T47D (cell line): Measurements from ENCODE around the gene MYBL2.
"Not testable (repeated sequence)": the region's sequence is repeated elsewhere in the genome, so short reads cannot be mapped to it uniquely, and the experiment has no call there.

ENCODE experiments used
- DNase-seq, 2 experiments: peaks; one replicate each; pipeline versions ENCODE4 v3.0.0 to v3.0.0-alpha.2; 2011 to 2012; ENCODE audit warnings: low read depth in 1 of 2, low spot score in 1 of 2
- JUND ChIP-seq: IDR thresholded peaks from 2 replicates; pipeline ENCODE4 v1.6.1; 2012; ENCODE audit warnings: low read depth
- in situ Hi-C: cut with HindIII; loops from 2 replicates; pipeline ENCODE4 v1.10.0; 2016; ENCODE audit warnings: low sequenced_read_pairs, low pct_unique_long_range_greater_than_20kb

MYBL2 gene

DNA sequence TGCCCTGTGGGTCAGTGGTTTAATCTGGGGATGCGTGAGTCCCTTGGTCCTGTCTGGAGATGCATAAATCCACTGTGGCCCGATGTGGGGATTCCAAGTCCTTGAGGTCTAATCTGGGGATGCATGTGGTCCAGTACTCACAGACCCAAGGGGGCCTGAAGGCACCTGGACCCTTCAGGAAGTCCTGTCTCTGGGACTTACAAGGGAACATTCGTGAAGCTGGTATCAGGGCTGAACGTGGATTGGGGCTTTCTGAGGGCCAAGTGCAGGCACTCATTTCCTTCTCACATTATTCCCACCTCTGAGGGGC, 85.1 kb downstream of the MYBL2 start:
- in situ Hi-C loops, result no loop called here
- no peak for DNase-seq
- TF ChIP-seq JUND, result no peak

DNA sequence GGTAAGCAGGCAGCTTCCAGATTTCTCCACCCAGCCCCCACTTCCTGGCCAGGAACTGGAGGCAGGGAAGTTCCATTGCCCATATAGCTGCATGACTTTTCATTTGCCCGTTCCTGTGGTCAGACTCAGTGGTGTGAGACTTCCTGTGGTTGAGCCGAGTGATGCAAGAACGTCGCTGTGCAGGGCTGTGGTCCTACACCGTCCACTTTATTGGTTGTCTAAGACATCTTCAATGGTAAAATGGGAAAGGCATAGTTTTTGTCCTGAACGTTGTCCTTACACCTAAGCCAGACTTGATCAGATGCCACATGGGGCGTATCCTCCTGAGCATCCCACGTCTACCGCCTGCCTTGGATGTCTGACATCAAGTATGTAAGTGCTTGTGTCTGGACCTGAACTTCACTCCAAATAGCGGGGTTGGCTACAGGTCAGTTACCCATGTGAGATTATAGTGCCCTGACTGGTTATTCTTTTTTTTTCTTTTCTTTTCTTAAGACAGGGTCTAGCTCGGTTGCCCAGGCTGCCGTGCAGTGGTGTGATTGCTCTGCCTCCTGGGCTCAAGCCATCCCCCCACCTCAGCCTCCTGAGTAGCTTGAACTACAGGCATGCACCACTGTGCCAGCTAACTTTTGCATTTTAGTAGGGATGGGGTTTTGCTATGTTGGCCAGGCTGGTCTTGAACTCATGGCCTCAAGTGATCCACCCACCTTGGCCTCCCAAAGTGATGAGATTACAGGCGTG, 85.8 kb downstream of the MYBL2 start:
- TF ChIP-seq JUND, result no peak
- no peak for DNase-seq
- in situ Hi-C loops, result no loop called here

DNA sequence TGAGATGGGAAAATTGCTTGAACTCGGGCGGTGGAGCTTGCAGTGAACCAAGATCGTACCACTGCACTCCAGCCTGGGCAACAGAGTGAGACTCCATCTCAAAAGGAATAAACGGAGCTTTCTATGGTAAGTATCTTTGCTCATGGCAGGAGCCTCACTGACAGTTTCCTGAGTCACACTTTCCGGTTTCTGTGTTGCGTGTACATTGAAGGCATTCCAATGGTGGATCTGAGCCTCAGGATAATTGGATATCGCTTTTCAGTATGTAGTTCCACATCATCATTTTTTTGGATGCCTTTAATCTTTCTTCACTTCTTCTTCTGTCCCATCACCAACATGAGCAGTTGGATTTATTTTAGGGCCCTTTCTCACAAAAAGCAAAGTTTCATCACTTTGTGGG, 88.5 kb downstream of the MYBL2 start:
- DNase-seq, result no peak
- no peak for TF ChIP-seq JUND
- in situ Hi-C loops, result no loop called here

DNA sequence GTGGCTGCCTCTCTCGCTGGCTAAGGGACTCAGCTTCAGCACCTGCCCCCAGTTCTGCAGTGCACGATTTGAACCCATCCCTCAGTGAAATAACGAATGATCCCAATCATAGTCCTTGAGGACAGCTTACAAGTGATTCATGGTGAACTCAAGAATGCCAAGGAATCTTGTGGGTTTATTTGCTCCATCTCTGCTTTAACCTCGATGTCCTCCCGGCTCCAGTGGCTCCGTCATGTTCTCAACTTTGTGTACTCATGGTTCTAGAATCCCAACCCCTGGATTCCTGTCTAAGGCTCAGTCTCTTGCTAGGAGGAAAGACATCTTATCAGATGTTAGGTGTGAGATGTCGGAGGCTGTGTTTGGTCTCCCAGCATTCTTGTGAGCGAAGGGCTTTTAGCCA, 88.9 kb downstream of the MYBL2 start:
- DNase-seq, result no peak
- in situ Hi-C loops, result no loop called here
- no peak for TF ChIP-seq JUND

DNA sequence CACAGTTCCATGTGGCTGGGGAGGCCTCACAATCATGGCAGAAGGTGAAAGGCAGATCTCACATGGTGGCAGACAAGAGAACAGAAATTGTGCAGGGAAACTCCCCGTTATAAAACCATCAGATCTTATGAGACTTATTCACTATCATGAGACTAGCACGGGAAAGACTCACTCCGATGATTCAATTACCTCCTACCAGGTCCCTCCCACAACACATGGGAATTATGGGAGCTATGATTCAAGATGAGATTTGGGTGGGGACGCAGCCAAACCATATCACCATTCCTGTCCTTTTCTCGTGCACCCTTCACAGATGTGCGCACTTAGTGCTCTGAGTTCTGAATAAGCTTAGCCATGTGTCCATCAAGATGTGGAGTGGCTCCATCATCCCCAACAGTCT, 91.0 kb downstream of the MYBL2 start:
- DNase-seq, in situ Hi-C loops: not testable (repeated sequence)

DNA sequence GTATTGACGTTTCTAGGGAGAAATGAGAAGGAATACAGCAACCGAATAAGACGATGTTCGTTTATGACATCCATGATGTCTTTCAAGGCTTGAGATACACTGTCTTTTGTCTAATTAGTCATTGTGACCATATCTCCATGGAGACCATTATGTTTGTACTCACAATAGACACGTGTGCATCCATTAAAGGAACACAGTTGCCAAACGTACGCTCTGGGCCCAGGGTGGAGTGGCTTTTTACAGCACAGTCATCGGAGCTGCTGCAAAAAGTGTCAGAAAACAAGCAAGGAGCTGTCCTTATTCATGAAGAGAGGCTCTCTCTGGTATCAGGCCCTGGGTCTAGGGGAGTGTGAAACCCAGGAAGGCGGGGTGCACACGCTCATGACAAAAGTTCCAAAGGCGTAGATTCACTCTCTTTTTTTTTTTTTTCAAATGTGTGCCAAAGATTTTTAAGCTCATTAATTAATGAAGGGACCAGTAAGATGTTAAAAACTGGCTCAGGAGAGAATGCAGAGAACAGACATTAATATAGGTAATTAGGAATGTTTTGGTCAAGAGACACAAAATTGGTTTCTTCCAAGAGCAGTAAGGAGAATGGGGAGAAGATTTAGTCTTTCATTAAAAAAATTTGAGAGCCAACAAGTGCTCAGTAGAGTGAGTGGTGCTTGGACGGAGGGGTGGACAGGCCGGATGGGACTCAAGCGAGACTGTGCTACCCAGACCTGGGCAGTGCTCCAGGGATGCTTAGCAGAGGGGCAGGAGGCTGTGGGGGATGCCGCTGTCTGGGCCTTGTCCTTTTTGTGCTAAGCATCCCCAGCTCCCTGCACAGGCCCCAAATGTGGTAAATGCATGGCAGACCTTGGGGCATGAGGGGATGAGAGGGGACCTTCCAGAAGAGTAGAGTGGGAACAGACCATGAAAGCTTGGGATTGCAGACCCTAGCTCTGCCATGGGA, 94.7 kb downstream of the MYBL2 start:
- no peak for TF ChIP-seq JUND
- in situ Hi-C loops, result no loop called here
- no peak for DNase-seq

DNA sequence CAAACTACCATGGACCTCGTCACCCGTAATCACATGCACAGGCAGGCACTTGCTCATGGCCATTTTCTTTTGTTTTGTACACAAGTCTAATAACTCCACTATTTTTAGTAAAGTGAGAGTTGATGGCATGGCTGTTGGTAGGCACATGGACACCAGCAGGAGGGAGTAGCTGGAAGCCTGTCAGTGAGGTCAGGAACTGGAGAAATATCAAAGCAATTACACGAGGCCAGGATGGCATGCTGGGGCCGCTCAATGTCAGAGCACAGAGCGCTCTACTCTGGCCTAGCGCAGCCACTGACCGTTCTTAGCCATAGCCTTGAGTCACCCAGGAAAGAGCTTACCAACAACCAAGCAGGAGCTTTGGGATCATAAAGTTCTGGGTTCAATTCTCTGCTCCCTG, 96.0 kb downstream of the MYBL2 start:
- DNase-seq, result no peak
- TF ChIP-seq JUND, result no peak
- in situ Hi-C loops, result no loop called here

DNA sequence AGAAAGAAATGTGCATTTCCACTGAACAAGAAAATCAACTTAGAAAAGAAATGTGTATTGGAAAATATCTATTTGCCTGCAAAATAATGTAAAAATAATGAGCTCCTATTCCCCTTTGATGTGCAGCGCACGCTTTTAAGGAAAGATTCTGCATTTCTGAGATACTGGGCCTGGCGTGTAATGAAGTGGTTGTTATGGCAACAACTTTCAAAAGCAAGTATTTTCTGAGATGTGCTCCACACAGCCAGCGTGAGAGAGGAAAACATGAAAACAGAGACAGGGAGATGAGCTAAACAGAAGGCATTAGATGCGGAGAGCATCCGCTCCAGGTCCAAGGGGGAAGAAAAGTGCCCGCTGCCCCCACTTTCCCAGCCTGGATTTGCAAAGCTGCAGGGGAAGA, 99.0 kb downstream of the MYBL2 start:
- no peak for TF ChIP-seq JUND
- no peak for DNase-seq
- in situ Hi-C loops, result no loop called here
